Natural killer cell (primary cell): Measurements from ENCODE around the gene SDE2. TPM values are rescaled to one million over a fixed set of nuclear protein-coding genes. Genes with fewer than 3 reads are reported as not detected.

Experiments
- ATAC-seq, 3 donors: fragments of 150-1000 bp in 2 of 3; fragments of 200-7000 bp in 1 of 3; cut with Tn5 transposase; 1 replicate in 1 of 3; 2 replicates in 2 of 3; pipeline ENCODE4 v1.10.0; 2021; ENCODE audit warnings: mild to moderate bottlenecking in 2 of 3, moderate library complexity in 2 of 3
- DNase-seq, 2 donors: peaks; one replicate each; pipeline versions ENCODE4 v3.0.0 to v3.0.0-alpha.2; 2013 to 2021; ENCODE audit warnings: mixed read lengths in 1 of 2
- H3K27ac ChIP-seq: one replicate; pipeline ENCODE4 v1.5.1; 2013; ENCODE audit warnings: mild to moderate bottlenecking, low read length
- H3K27me3 ChIP-seq: one replicate; pipeline ENCODE4 v1.6.1; 2013; ENCODE audit warnings: low read length; ENCODE audit not compliant: control insufficient read depth, insufficient read depth
- H3K36me3 ChIP-seq: one replicate; pipeline ENCODE4 v1.6.1; 2013; ENCODE audit warnings: low read length; ENCODE audit not compliant: control insufficient read depth, insufficient read depth
- H3K4me1 ChIP-seq: one replicate; pipeline ENCODE4 v1.6.1; 2013; ENCODE audit warnings: low read length; ENCODE audit not compliant: control insufficient read depth, insufficient read depth
- H3K4me3 ChIP-seq: one replicate; pipeline ENCODE4 v1.5.1; 2013; ENCODE audit warnings: low read length
- H3K9me3 ChIP-seq: one replicate; pipeline ENCODE4 v1.6.1; 2013; ENCODE audit warnings: low read length; ENCODE audit not compliant: control insufficient read depth, insufficient read depth
- H3K27ac Mint-ChIP-seq, 2 donors: one replicate each; pipeline ENCODE4 v1.8.0; 2022; ENCODE audit warnings: mild to moderate bottlenecking in 2 of 2, mixed read lengths in 2 of 2, moderate library complexity in 1 of 2
- H3K27me3 Mint-ChIP-seq, 2 donors: one replicate each; pipeline ENCODE4 v1.8.0; 2022; ENCODE audit warnings: low read depth in 2 of 2, mixed read lengths in 2 of 2
- H3K36me3 Mint-ChIP-seq: one replicate; pipeline ENCODE4 v1.8.0; 2022; ENCODE audit warnings: mixed read lengths
- H3K4me1 Mint-ChIP-seq, 2 donors: one replicate each; pipeline ENCODE4 v1.8.0; 2022; ENCODE audit warnings: mixed read lengths in 2 of 2
- H3K4me3 Mint-ChIP-seq: one replicate; pipeline ENCODE4 v1.8.0; 2022; ENCODE audit warnings: mild to moderate bottlenecking, moderate library complexity, mixed read lengths
- H3K9me3 Mint-ChIP-seq, 2 donors: one replicate each; pipeline ENCODE4 v1.8.0; 2022; ENCODE audit warnings: mixed read lengths in 2 of 2
- CTCF ChIP-seq: fragments of 200-600 bp; IDR thresholded peaks from one replicate; pipeline ENCODE4 v1.8.0; 2022; ENCODE audit warnings: antibody characterized with exemption
- WGBS: methylation state at CpG from one replicate; pipeline ENCODE4 v1.1.7; 2013; ENCODE audit warnings: missing lambda C conversion rate; ENCODE audit not compliant: insufficient coverage; 5-methylcytosine and 5-hydroxymethylcytosine counted together
- intact Hi-C: fragments of 100-400 bp; cut with micrococcal nuclease; formaldehyde crosslinking; loops from one replicate; pipeline ENCODE4 v1.14.2; 2022
- total RNA-seq, 4 donors: library from RNA; stranded (reverse); fragments of 120-200 nt in 1 of 4; gene quantifications; one replicate each; pipeline versions ENCODE4 v1.2.3 to v1.2.4, GENCODE V29; 2013 to 2022

The SDE2 gene
- total RNA-seq, 3 donors from 2014 or later (not counting 1 experiment from before 2014, with no cell fraction given): 52.5 to 62.7 (median 53.6) TPM

GRCh38 chr1:225965231-225965630 is 33.9 kb downstream of the SDE2 start:
- H3K4me3 Mint-ChIP-seq: no peak overlapping the region
- WGBS: 83% methylated on average over 5 of the region's 5 CpGs

GRCh38 chr1:225963735-225964530 is 35.2 kb downstream of the SDE2 start:
- Mint-ChIP-seq H3K27me3 (no peaks in the 10 kb centered on the region), H3K9me3 (no peaks in the 10 kb centered on the region), H3K4me1 (peaks cover 0 to 6% of the 10 kb centered on the region in 2 donors), H3K4me3 (no peak overlapping the region), H3K36me3 (no peaks in the 10 kb centered on the region), H3K27ac (no peak overlapping the region)
- WGBS: 92% methylated on average over 14 of the region's 15 CpGs
- no peaks in the 10 kb centered on the region for H3K27me3 ChIP-seq
- peaks cover 6% of the 10 kb centered on the region for H3K4me1 ChIP-seq
- no peak overlapping the region for H3K4me3 ChIP-seq
- no peaks in the 10 kb centered on the region for H3K9me3 ChIP-seq
- intact Hi-C loops: loop anchor here (2.0 kb wide), 1 partner anchor 13 kb away; no protein-coding TSS in a partner anchor
- TF ChIP-seq CTCF: no peak
- no peak for ATAC-seq
- H3K36me3 ChIP-seq: no peaks in the 10 kb centered on the region
- no peak overlapping the region for H3K27ac ChIP-seq
- no peak for DNase-seq

More at GRCh38 chr1:225965231-225965630, 33.9 kb downstream of the SDE2 start:
- Mint-ChIP-seq H3K9me3 (no peaks in the 10 kb centered on the region), H3K27me3 (no peaks in the 10 kb centered on the region), H3K27ac (no peak overlapping the region), H3K36me3 (no peaks in the 10 kb centered on the region), H3K4me1 (peaks cover 0 to 6% of the 10 kb centered on the region in 2 donors)
- no peak overlapping the region for H3K4me3 ChIP-seq
- DNase-seq (no peak), ATAC-seq (no peak)
- intact Hi-C loops: no loop called here
- H3K9me3 ChIP-seq: no peaks in the 10 kb centered on the region
- no peaks in the 10 kb centered on the region for H3K36me3 ChIP-seq
- H3K4me1 ChIP-seq: peaks cover 6% of the 10 kb centered on the region
- no peak overlapping the region for H3K27ac ChIP-seq
- no peaks in the 10 kb centered on the region for H3K27me3 ChIP-seq
- TF ChIP-seq CTCF: no peak

- H3K4me1 ChIP-seq: peaks cover 6% of the 10 kb centered on the region
- WGBS: 25% methylated on average over 17 of the region's 21 CpGs
- H3K4me1 Mint-ChIP-seq: peaks cover 0 to 6% of the 10 kb centered on the region in 2 donors
Measured at GRCh38 chr1:225962440-225962975, 36.6 kb downstream of the SDE2 start.

More at GRCh38 chr1:225962440-225962975, 36.6 kb downstream of the SDE2 start:
- Mint-ChIP-seq H3K27ac (no peak overlapping the region), H3K36me3 (no peaks in the 10 kb centered on the region), H3K4me3 (no peak overlapping the region), H3K9me3 (no peaks in the 10 kb centered on the region), H3K27me3 (no peaks in the 10 kb centered on the region)
- no peaks in the 10 kb centered on the region for H3K36me3 ChIP-seq
- DNase-seq (peak; percentile 67 to 70), ATAC-seq (peak; percentile 67 to 85 (median 84))
- TF ChIP-seq CTCF: peak; percentile 69
- intact Hi-C loops: loop anchor here (2.0 kb wide), 1 partner anchor 14 kb away; no protein-coding TSS in a partner anchor
- no peak overlapping the region for H3K27ac ChIP-seq
- H3K9me3 ChIP-seq: no peaks in the 10 kb centered on the region
- H3K4me3 ChIP-seq: no peak overlapping the region
- H3K27me3 ChIP-seq: no peaks in the 10 kb centered on the region
